GM10266 (cell line): ENCODE measurements around the gene KLC1.

ENCODE experiments used
- DNase-seq: peaks from one replicate; pipeline ENCODE4 v3.0.0; 2012; ENCODE audit errors: extremely low spot score
- CTCF ChIP-seq: IDR thresholded peaks from 2 replicates; pipeline ENCODE4 v1.5.1; 2012; ENCODE audit warnings: mild to moderate bottlenecking, low read depth; ENCODE audit not compliant: control insufficient read depth, insufficient read depth; ENCODE audit errors: missing control alignments

KLC1 gene

DNA sequence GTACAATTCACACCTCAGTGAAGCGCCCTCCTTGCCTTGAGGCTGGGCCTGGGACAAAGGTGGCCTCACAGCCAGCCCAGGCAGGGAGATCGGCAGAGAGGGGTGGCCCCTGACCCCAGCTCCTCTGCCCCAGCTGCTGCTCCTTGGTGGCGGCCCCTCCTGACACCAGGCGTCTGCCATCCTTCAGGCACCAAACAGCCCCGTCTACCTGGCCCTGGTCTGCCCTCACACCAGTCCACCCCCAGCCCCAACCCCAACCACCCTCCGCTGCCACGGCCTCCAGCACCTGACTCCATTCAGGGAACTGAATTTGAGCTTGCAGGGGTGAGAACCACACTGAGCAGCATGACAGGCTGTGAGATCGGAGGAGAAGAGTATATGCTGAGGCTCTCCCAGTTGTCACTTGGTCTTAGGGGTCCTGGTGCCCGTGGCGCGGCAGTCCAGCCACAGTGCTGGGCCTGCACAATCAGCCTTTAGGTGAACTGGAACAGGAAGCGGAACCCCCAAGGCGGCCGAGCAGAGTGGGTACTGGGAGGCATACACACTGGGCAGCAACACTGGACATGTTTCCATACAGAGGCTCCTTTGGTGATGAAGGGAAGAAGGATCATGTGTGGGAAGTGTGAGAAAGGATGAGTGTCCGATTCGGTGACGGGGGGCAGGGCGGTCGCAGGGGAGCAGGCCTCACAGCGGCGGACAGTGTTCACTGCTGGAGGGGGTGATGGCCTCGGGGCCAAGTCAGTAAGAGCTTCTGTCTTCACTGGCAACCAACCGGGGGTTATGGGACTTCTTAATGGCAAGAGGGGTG lies 105.3 kb downstream of the KLC1 start:
- no peak for TF ChIP-seq CTCF

GRCh38 chr14:103735022-103735421 lies 106.0 kb downstream of the KLC1 start:
- no peak for TF ChIP-seq CTCF
- no peak for DNase-seq

More for the DNA sequence above, 105.3 kb downstream of the KLC1 start:
- DNase-seq = no peak

GRCh38 chr14:103735439-103735814 lies 106.4 kb downstream of the KLC1 start:
- no peak for TF ChIP-seq CTCF
- DNase-seq = no peak

DNA sequence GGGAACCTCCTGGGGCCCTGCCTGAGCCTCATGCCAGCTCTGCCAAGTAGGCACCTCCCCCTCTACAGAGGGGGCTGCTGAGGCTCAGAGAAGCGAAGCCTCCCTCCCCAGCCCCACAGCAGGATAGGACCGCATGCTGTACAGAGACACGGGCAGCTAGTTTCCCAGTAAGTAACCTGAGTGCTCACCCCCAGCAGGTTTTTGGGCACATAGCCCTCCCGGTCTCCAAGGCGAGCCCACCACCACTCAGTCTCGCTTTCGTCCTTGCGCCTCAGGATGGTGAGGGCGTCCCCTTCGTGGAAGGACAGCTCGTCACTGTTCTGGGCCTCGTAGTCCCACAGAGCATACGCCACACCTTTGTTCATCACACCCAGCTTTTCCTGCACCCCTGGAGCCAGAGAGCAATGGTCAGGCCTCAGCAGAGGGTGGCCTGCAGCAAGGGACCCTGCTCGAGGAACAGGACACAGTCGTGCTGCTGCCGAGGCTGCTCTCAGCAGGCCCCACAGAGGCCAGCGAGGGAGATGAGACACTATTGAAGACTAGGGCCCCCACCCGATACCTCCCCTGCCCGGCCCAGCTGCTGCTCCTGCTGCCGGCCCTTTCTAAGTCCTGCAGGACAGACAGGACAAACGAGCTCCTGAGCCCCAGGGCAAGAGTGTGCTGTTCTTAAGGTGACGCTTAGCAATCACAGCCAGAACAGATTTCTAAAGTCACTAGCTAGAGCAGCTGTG lies 107.0 kb downstream of the KLC1 start:
- DNase-seq = no peak
- TF ChIP-seq CTCF = no peak

DNA sequence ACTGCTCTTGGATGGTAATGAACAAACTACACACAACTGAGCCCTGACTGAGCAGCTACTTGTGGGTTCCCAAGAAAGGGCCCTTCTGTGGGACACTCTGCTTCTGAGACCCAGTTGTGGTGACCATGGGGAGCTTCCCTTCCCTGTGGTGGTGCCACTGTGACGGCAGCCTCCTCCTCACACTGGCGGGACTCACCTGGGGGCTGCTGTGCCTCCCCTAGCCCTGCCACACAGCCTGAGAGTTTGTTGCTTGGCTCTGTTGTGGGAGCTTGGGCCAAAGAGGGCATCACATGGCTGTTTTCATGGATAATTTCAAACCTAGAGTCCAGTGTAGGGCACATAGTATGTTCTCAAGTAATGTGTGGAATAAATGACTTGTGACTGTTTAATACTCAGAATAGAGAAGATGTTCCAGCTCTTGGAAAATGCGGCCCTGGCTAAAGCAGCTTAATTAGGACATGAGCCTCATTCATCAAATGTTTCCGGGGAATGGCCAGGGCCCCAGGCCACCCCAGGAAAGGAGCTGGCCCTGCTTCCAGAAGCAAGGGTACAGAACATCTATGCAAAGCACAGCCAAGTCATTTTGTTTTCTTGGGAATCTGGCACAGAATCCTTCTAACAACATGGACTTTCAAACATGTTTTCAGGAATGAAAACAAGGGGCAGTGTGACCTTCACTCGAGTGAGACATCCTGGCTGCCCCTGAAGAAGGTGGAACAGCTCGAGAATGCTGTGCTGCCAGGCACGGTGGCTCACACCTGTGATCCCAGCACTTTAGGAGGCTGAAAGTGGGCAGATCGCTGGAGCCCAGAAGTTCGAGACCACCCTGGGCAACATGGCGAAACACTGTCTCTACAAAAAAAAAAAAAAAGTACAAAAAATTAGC lies 107.8 kb downstream of the KLC1 start:
- DNase-seq = no peak
- no peak for TF ChIP-seq CTCF

DNA sequence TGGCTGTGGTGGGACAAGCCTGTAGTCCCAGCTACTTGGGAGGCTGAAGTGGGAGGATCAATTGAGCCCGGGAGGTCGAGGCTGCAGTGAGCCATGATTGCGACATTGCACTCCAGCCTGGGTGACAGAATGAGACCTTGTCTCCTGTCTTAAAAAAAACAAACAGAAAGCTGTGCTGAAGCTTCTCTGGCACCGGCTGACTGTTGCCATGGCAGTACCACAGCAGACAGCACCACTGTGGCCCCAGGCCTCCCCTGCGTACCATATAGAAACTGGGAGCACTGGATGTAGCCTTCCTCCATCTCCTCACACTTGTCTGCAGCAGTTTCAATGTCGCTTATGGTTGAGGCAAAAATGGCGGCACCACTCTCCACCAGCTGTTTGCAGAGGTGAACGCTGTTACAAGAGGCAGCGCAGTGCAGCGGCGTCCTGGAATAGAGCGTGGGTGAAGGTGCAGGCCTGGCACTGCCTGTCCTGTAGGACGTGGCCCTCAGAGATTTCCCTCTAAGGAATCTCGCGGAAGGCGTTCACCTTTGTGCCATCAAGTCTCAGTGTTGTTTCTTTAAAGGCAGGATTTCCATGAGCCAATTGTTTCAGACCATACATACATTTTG lies 108.5 kb downstream of the KLC1 start:
- no peak for DNase-seq
- TF ChIP-seq CTCF = no peak
